ENCODE results near the gene DIP2A.

GRCh38 chr21:46549650-46550049 lies 91.0 kb downstream of the DIP2A start:
- TF ChIP-seq, protein P1, sequence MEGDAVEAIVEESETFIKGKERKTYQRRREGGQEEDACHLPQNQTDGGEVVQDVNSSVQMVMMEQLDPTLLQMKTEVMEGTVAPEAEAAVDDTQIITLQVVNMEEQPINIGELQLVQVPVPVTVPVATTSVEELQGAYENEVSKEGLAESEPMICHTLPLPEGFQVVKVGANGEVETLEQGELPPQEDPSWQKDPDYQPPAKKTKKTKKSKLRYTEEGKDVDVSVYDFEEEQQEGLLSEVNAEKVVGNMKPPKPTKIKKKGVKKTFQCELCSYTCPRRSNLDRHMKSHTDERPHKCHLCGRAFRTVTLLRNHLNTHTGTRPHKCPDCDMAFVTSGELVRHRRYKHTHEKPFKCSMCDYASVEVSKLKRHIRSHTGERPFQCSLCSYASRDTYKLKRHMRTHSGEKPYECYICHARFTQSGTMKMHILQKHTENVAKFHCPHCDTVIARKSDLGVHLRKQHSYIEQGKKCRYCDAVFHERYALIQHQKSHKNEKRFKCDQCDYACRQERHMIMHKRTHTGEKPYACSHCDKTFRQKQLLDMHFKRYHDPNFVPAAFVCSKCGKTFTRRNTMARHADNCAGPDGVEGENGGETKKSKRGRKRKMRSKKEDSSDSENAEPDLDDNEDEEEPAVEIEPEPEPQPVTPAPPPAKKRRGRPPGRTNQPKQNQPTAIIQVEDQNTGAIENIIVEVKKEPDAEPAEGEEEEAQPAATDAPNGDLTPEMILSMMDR (optimal IDR thresholded peaks at IDR 0.05 in 1 of 3, IDR thresholded peaks at IDR 0.05 in 1 of 3, conservative IDR thresholded peaks at IDR 0.05 in 1 of 3; ENCODE audit: extremely low read depth in 1 of 3, insufficient read depth in 2 of 3, low read length in 3 of 3): no peak
- TF ChIP-seq EZH2 (IDR thresholded peaks at IDR 0.05; ENCODE audit: low read length): no peak

Measured in keratinocyte (primary cell).